ENCODE results near the gene ERG.

- TF ChIP-seq CTCF (IDR thresholded peaks at IDR 0.05) (no peak), POLR2A (IDR thresholded peaks at IDR 0.05) (no peak)
These were observed 3.6 kb downstream of the ERG start for GRCh38 chr21:38494703-38495102.

Data from Peyer's patch (tissue), 4 donors.